ENCODE results near the gene NTRK2. TPM values are rescaled to one million over a fixed set of nuclear protein-coding genes. Genes with fewer than 3 reads are reported as not detected.

NTRK2 gene
- total RNA-seq, 6 donors from 2014 or later = 0.30 to 16.8 (median 2.6) TPM

DNA sequence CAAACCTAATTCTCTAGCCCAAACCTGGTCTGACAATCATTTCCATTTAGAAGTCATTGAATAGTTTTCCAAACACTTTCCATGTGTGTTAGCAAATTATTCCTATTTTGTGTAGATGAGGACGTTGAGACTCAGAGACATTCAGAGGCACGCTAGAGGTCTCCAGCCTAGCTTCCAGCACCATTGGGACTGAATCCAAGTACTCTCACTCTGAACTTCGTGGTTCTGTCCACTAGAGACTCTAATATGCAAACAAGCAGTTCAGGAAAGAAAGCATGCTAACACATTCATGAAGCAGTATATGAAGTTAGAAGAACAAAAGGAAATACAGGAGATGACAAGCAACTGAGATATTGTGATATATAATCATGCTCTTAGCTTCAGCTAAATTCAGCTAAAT is 354.8 kb downstream of the NTRK2 start:
- no peak overlapping the region for H3K4me3 ChIP-seq
- H3K27me3 ChIP-seq = no peaks in the 10 kb centered on the region
- H3K27ac ChIP-seq = no peak overlapping the region
- WGBS, 2 donors = 26 to 46% methylated on average over 3 of the region's 3 CpGs
- H3K36me3 ChIP-seq = no peaks in the 10 kb centered on the region
- no peak for ATAC-seq (ENCODE audit: low FRiP score in 2 of 2)
- no peaks in the 10 kb centered on the region for H3K9me3 ChIP-seq
- H3K4me1 ChIP-seq = no peaks in the 10 kb centered on the region
- no peak for DNase-seq
- TF ChIP-seq POLR2AphosphoS5 (IDR thresholded peaks at IDR 0.05) = no peak
- TF ChIP-seq, protein P1, sequence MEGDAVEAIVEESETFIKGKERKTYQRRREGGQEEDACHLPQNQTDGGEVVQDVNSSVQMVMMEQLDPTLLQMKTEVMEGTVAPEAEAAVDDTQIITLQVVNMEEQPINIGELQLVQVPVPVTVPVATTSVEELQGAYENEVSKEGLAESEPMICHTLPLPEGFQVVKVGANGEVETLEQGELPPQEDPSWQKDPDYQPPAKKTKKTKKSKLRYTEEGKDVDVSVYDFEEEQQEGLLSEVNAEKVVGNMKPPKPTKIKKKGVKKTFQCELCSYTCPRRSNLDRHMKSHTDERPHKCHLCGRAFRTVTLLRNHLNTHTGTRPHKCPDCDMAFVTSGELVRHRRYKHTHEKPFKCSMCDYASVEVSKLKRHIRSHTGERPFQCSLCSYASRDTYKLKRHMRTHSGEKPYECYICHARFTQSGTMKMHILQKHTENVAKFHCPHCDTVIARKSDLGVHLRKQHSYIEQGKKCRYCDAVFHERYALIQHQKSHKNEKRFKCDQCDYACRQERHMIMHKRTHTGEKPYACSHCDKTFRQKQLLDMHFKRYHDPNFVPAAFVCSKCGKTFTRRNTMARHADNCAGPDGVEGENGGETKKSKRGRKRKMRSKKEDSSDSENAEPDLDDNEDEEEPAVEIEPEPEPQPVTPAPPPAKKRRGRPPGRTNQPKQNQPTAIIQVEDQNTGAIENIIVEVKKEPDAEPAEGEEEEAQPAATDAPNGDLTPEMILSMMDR (IDR thresholded peaks at IDR 0.05) = no peak
- TF ChIP-seq EP300 (IDR thresholded peaks at IDR 0.05) = no peak
- no peak for TF ChIP-seq POLR2A (IDR thresholded peaks at IDR 0.05)

DNA sequence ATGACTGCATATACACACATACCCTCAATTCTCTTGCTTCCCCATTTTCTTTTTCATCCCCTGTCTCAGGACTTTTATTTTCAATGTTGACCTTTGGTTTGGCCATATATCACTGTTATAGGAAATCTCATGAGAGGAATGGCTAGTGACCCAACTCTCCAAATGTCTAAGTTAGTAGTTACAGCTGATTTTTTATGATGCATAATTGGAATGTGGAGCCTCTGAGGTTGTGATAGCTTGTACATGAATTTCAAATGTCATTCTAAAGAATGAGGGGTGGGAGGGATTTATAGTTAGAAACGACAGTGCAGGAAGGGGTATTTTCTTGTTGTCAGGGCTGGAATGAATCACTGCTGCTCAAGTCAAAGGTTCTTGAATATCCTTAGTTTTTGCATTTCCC is 356.1 kb downstream of the NTRK2 start:
- TF ChIP-seq POLR2A (IDR thresholded peaks at IDR 0.05) = no peak
- no peak for TF ChIP-seq POLR2AphosphoS5 (IDR thresholded peaks at IDR 0.05)
- TF ChIP-seq, protein P1 (IDR thresholded peaks at IDR 0.05) = no peak
- TF ChIP-seq EP300 (IDR thresholded peaks at IDR 0.05) = no peak
- H3K4me3 ChIP-seq = no peak overlapping the region
- DNase-seq (no peak), ATAC-seq (ENCODE audit: low FRiP score in 2 of 2) (no peak)
- 22 to 33% methylated on average over 1 of the region's 1 CpG for WGBS, 2 donors
- H3K36me3 ChIP-seq = no peaks in the 10 kb centered on the region
- no peak overlapping the region for H3K27ac ChIP-seq
- H3K9me3 ChIP-seq = no peaks in the 10 kb centered on the region
- H3K4me1 ChIP-seq = no peaks in the 10 kb centered on the region
- no peaks in the 10 kb centered on the region for H3K27me3 ChIP-seq

DNA sequence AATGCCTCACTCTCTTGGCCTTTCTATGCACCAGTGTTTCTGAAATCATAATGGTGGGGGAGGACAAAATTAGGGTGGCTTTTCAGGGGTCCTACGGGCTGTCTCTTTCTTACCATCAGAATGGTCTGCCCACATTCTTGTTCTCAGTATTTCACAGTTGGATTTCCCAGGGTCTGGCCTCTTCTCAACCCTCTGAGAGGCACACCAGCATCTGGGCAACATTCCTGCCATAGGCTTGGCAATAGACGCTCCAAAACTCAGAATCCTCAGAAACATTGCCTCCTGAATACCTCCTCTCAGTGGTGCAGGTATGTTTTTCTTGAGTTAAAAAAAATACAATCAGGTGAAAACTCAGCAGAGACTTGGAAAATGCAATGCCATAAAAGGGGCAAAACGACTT is 358.3 kb downstream of the NTRK2 start:
- no peak for ATAC-seq (ENCODE audit: low FRiP score in 2 of 2)
- Histone ChIP-seq H3K9me3 (peaks cover 0 to 3% (median 0%) of the 10 kb centered on the region in 4 donors), H3K27me3 (no peaks in the 10 kb centered on the region), H3K4me1 (no peaks in the 10 kb centered on the region), H3K4me3 (no peak overlapping the region), H3K36me3 (no peaks in the 10 kb centered on the region), H3K27ac (no peak overlapping the region)
- no peak for TF ChIP-seq POLR2AphosphoS5 (IDR thresholded peaks at IDR 0.05)
- TF ChIP-seq EP300 (IDR thresholded peaks at IDR 0.05) = no peak
- TF ChIP-seq, protein P1 (IDR thresholded peaks at IDR 0.05) = no peak
- no peak for TF ChIP-seq POLR2A (IDR thresholded peaks at IDR 0.05)
- WGBS, 2 donors = 76 to 87% methylated on average over 3 of the region's 3 CpGs
- no peak for DNase-seq

DNA sequence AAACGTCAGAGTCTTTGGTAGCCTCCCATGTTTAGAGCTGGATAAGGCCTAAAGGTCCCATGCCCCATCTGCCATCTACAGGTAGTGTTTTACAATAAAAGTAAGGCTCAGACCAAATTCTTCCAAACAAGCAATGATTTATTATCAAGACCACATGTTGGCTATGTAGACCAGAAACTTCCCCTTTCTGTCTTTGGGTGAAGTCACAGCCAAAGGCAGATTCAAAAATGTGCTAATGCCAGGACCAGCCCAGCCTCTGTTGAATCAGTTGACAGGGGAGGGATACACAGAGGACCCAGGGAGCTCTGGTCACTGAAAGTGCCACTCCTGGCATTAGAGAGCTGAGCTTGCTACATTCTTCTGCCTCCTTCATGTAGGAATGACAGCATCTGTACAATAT is 360.8 kb downstream of the NTRK2 start:
- ATAC-seq (ENCODE audit: low FRiP score in 2 of 2) = no peak
- WGBS, 2 donors = 58 to 70% methylated on average over 1 of the region's 1 CpG

DNA sequence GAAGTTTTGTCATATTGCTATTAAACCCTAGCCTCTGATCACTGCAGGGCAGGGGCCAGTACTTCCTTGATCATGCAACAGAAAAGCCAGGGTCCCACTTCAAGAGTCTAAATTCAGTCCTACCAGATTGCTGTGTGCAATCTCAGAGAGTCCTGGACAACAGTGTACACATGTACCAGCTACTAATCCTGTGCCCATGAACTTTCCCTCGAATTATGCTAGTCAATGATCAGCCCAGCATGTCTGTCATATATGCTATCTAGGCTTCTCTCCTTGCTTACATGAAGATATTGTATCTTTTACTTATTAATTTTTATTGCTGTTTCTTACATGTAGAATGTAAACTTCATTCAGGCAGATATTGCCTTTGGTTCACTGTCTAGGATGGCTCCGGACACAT is 367.0 kb downstream of the NTRK2 start:
- Histone ChIP-seq H3K27me3 (no peaks in the 10 kb centered on the region), H3K27ac (no peak overlapping the region), H3K4me3 (no peak overlapping the region), H3K4me1 (no peaks in the 10 kb centered on the region), H3K36me3 (no peaks in the 10 kb centered on the region), H3K9me3 (peaks cover 0 to 3% (median 0%) of the 10 kb centered on the region in 4 donors)
- no peak for ATAC-seq (ENCODE audit: low FRiP score in 2 of 2)
- TF ChIP-seq, protein P1 (IDR thresholded peaks at IDR 0.05) = no peak
- TF ChIP-seq EP300 (IDR thresholded peaks at IDR 0.05) = no peak
- TF ChIP-seq POLR2A (IDR thresholded peaks at IDR 0.05) = no peak
- TF ChIP-seq POLR2AphosphoS5 (IDR thresholded peaks at IDR 0.05) = no peak
- no peak for DNase-seq
- WGBS, 2 donors = 50 to 92% methylated on average over 2 of the region's 2 CpGs

More for the DNA sequence above, 360.8 kb downstream of the NTRK2 start:
- H3K4me3 ChIP-seq = no peak overlapping the region
- H3K9me3 ChIP-seq = peaks cover 0 to 3% (median 0%) of the 10 kb centered on the region in 4 donors
- no peaks in the 10 kb centered on the region for H3K4me1 ChIP-seq
- DNase-seq = no peak
- no peak overlapping the region for H3K27ac ChIP-seq
- no peaks in the 10 kb centered on the region for H3K36me3 ChIP-seq
- TF ChIP-seq POLR2AphosphoS5 (IDR thresholded peaks at IDR 0.05) (no peak), POLR2A (IDR thresholded peaks at IDR 0.05) (no peak), EP300 (IDR thresholded peaks at IDR 0.05) (no peak)
- TF ChIP-seq, protein P1 (IDR thresholded peaks at IDR 0.05) = no peak
- no peaks in the 10 kb centered on the region for H3K27me3 ChIP-seq

Data from upper lobe of left lung (tissue), 6 donors.